Smooth muscle cell (in vitro differentiated cells): Measurements from ENCODE around the gene ETV3L. TPM values are rescaled to one million over a fixed set of nuclear protein-coding genes. Genes with fewer than 3 reads are reported as not detected.

ENCODE experiments used
- DNase-seq: peaks from one replicate; lab custom pipeline; 2025; ENCODE audit not compliant: unreplicated experiment; lab: John Stamatoyannopoulos, UW
- H2AFZ ChIP-seq: fragments of 200-600 bp; sonication (generic); 2 replicates; pipeline ENCODE4 v1.6.0; 2016; ENCODE audit warnings: antibody characterized with exemption, low read depth, mild to moderate bottlenecking
- H3F3A ChIP-seq: fragments of 200-600 bp; sonication (generic); 2 replicates; pipeline ENCODE4 v1.6.0; 2017; ENCODE audit warnings: antibody characterized with exemption, low read depth
- H3K27ac ChIP-seq: fragments of 200-600 bp; sonication (generic); 2 replicates; pipeline ENCODE4 v1.5.1; 2016; ENCODE audit warnings: low read depth, mild to moderate bottlenecking
- H3K27me3 ChIP-seq: fragments of 200-600 bp; sonication (generic); 2 replicates; pipeline ENCODE4 v1.6.1; 2016; ENCODE audit warnings: low read depth, mild to moderate bottlenecking
- H3K36me3 ChIP-seq: fragments of 200-600 bp; sonication (generic); 2 replicates; pipeline ENCODE4 v1.5.1; 2016; ENCODE audit warnings: low read depth
- H3K4me1 ChIP-seq: fragments of 200-600 bp; sonication (generic); 2 replicates; pipeline ENCODE4 v1.5.1; 2016; ENCODE audit warnings: low read depth
- H3K4me2 ChIP-seq: fragments of 200-600 bp; sonication (generic); 2 replicates; pipeline ENCODE4 v1.6.0; 2016; ENCODE audit warnings: mild to moderate bottlenecking
- H3K4me3 ChIP-seq: fragments of 200-600 bp; sonication (generic); 2 replicates; pipeline ENCODE4 v1.5.1; 2016; ENCODE audit warnings: mild to moderate bottlenecking
- H3K79me2 ChIP-seq: fragments of 200-600 bp; sonication (generic); 2 replicates; pipeline ENCODE4 v1.6.0; 2016; ENCODE audit warnings: low read depth, mild to moderate bottlenecking
- H3K9ac ChIP-seq: fragments of 200-600 bp; sonication (generic); 2 replicates; pipeline ENCODE4 v1.6.0; 2016; ENCODE audit warnings: low read depth
- H3K9me3 ChIP-seq: fragments of 200-600 bp; sonication (generic); replicated peaks from 2 replicates; pipeline ENCODE4 v1.5.1; 2016; ENCODE audit warnings: low read depth
- H4K20me1 ChIP-seq: fragments of 200-600 bp; sonication (generic); 2 replicates; pipeline ENCODE4 v1.6.0; 2016; ENCODE audit warnings: low read depth
- WGBS: methylation state at CpG from one replicate; pipeline ENCODE4 v1.1.7; 2016; ENCODE audit warnings: low lambda C conversion rate; 5-methylcytosine and 5-hydroxymethylcytosine counted together
- polyA plus RNA-seq: library from polyadenylated mRNA; unstranded; fragments of >200 nt; fragmentation: Nextera tagmentation; extraction: Ambion mirVana; gene quantifications from 2 replicates; pipeline ENCODE4 v1.2.1, GENCODE V29; 2016
- total RNA-seq: library from RNA; depleted of rRNA; stranded (reverse); fragments of >200 nt; gene quantifications from 2 replicates; pipeline ENCODE4 v1.2.3, GENCODE V29; 2014
- TF ChIP-seq, protein P1 (sequence below): fragments of 200-600 bp; sonication (generic); IDR thresholded peaks from 2 replicates; pipeline ENCODE4 v1.5.1; 2017; ENCODE audit warnings: borderline replicate concordance, mild to moderate bottlenecking, antibody characterized with exemption; ENCODE audit not compliant: insufficient read depth, poor library complexity, severe bottlenecking

The ETV3L gene
- total and polyA plus RNA-seq, 2 experiments from 2014 or later, result not detected

DNA sequence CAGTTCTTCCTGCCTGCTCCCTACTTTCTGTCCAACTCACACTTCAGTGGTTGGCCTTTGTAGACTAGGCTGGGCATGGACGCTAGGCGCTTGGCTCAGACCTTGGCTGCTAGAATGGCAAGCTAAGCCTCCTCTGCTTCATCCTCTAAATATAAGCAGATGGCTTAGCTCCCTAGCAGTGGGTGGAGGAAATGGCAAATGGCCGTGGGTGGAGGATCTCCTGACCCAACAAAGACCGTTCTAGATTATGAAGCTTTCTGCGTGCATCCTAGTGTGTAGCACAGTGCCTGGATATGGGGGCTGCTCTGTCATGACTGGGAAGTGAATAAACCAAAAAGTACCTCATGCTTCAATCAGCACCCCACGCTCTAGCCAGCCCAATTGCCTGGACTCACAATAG lies 10.4 kb upstream of the ETV3L start:
- Histone ChIP-seq H3K9ac (no peak overlapping the region), H3K4me2 (no peak overlapping the region), H2AFZ (no peak overlapping the region), H3K4me3 (no peak overlapping the region), H3K36me3 (no peaks in the 10 kb centered on the region), H3K27me3 (no peaks in the 10 kb centered on the region), H3K79me2 (no peaks in the 10 kb centered on the region), H4K20me1 (no peaks in the 10 kb centered on the region), H3K27ac (no peak overlapping the region), H3K4me1 (peaks cover 11% of the 10 kb centered on the region), H3K9me3 (no peaks in the 10 kb centered on the region), H3F3A (no peaks in the 10 kb centered on the region)
- WGBS, result 48% methylated on average over 6 of the region's 6 CpGs
- no peak for DNase-seq
- TF ChIP-seq, protein P1, sequence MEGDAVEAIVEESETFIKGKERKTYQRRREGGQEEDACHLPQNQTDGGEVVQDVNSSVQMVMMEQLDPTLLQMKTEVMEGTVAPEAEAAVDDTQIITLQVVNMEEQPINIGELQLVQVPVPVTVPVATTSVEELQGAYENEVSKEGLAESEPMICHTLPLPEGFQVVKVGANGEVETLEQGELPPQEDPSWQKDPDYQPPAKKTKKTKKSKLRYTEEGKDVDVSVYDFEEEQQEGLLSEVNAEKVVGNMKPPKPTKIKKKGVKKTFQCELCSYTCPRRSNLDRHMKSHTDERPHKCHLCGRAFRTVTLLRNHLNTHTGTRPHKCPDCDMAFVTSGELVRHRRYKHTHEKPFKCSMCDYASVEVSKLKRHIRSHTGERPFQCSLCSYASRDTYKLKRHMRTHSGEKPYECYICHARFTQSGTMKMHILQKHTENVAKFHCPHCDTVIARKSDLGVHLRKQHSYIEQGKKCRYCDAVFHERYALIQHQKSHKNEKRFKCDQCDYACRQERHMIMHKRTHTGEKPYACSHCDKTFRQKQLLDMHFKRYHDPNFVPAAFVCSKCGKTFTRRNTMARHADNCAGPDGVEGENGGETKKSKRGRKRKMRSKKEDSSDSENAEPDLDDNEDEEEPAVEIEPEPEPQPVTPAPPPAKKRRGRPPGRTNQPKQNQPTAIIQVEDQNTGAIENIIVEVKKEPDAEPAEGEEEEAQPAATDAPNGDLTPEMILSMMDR, result no peak

DNA sequence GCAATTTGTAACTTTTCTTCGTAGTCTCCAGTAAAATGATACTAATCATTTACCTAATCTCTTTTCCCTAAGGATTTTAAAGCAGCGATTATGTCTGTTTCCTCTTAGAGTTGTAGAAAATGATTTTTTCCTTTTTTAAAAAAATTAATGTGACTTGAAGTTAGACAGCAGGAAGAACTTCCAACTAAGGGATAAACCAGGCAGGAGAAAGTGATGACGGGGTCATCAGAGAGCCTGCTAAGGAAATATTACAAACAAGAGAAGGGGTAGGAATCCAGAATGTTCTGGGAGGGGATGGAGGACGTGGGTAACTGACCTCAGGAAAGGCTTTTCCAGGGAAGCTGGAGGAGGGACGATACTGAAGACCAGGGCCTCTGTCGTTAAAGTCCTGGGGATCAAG lies 8.8 kb upstream of the ETV3L start:
- H3K79me2 ChIP-seq, result no peaks in the 10 kb centered on the region
- H3F3A ChIP-seq, result no peaks in the 10 kb centered on the region
- no peaks in the 10 kb centered on the region for H3K27me3 ChIP-seq
- no peak overlapping the region for H3K4me3 ChIP-seq
- WGBS, result 80% methylated on average over 6 of the region's 6 CpGs
- H3K4me1 ChIP-seq, result peaks cover 6% of the 10 kb centered on the region
- no peaks in the 10 kb centered on the region for H3K9me3 ChIP-seq
- H4K20me1 ChIP-seq, result no peaks in the 10 kb centered on the region
- no peak overlapping the region for H3K27ac ChIP-seq
- H3K9ac ChIP-seq, result no peak overlapping the region
- H3K36me3 ChIP-seq, result no peaks in the 10 kb centered on the region
- TF ChIP-seq, protein P1, result no peak
- no peak for DNase-seq
- H3K4me2 ChIP-seq, result no peak overlapping the region
- no peak overlapping the region for H2AFZ ChIP-seq

DNA sequence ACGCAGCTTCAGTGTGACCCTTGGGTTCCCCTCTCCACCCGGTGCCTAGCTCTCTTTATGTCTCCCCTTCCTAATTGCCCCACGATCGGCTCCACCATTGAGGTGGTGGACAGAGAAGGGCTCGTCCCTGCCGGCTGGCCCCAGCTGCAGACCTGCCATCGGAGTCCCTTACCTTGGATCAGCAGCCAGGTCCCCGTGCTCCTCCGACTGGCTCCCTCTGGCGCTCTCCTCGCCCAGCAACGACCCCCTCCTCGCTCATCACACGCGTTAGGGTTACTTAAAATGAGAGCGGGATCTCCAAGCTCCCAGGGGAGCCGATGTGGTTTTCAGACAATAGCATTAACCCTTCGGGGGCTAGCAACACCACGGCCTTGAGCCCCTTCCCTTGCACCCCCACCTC lies 8.1 kb upstream of the ETV3L start:
- no peak overlapping the region for H3K4me2 ChIP-seq
- H2AFZ ChIP-seq, result no peak overlapping the region
- TF ChIP-seq, protein P1, result no peak
- no peaks in the 10 kb centered on the region for H3K36me3 ChIP-seq
- no peak overlapping the region for H3K27ac ChIP-seq
- H3K4me3 ChIP-seq, result no peak overlapping the region
- no peaks in the 10 kb centered on the region for H3K27me3 ChIP-seq
- 79% methylated on average over 19 of the region's 19 CpGs for WGBS
- H4K20me1 ChIP-seq, result no peaks in the 10 kb centered on the region
- H3K79me2 ChIP-seq, result no peaks in the 10 kb centered on the region
- no peaks in the 10 kb centered on the region for H3F3A ChIP-seq
- peaks cover 6% of the 10 kb centered on the region for H3K4me1 ChIP-seq
- no peaks in the 10 kb centered on the region for H3K9me3 ChIP-seq
- no peak for DNase-seq
- no peak overlapping the region for H3K9ac ChIP-seq

DNA sequence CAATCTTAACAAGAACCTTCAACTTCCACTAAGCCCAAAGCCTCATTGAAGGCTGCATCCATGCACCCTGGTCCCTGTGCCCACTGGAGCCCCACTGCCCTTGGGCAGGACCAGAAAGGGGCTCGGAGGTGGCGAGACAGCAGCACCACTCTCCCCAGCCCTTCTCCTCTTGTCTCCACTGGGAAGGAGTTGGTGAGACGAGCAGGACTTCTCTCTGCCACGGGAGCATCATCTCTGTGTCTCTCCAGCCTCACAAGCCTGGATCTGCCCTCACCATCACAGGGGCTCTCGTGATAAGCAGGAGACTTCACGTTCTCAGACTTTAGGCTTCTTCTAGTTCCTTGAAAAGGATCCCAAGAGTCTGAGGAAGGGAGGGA lies 7.2 kb upstream of the ETV3L start:
- no peak for DNase-seq
- Histone ChIP-seq H3K36me3 (no peaks in the 10 kb centered on the region), H3K27me3 (no peaks in the 10 kb centered on the region), H2AFZ (peak overlapping the region; percentile 91), H4K20me1 (no peaks in the 10 kb centered on the region), H3K27ac (peak overlapping the region; percentile 90), H3K4me3 (no peak overlapping the region), H3K4me1 (peaks cover 6% of the 10 kb centered on the region), H3F3A (no peaks in the 10 kb centered on the region), H3K4me2 (peak overlapping the region; percentile 39), H3K9me3 (no peaks in the 10 kb centered on the region), H3K79me2 (no peaks in the 10 kb centered on the region), H3K9ac (peak overlapping the region; percentile 83)
- WGBS, result 83% methylated on average over 6 of the region's 6 CpGs
- TF ChIP-seq, protein P1, result no peak
